ENCODE data around the gene ANKRD23.

GRCh38 chr2:96816836-96817702 is 26.8 kb downstream of the ANKRD23 start:
- TF ChIP-seq CTCF (IDR thresholded peaks at IDR 0.05; ENCODE audit: low read depth, low read length) (no peak), EZH2phosphoT487 (IDR thresholded peaks at IDR 0.05; ENCODE audit: low read depth) (no peak)
